ENCODE data around the gene LRIG3.
"Not testable (repeated sequence)": the region's sequence is repeated elsewhere in the genome, so short reads cannot be mapped to it uniquely, and the experiment has no call there.

LRIG3 gene

GRCh38 chr12:58901664-58902063, 18.6 kb downstream of the LRIG3 start:
- no peak for DNase-seq

- no peak for DNase-seq
Observed at GRCh38 chr12:58897969-58898368, 22.3 kb downstream of the LRIG3 start.

GRCh38 chr12:58896278-58896677, 24.0 kb downstream of the LRIG3 start:
- DNase-seq: no peak

GRCh38 chr12:58895053-58895452, 25.3 kb downstream of the LRIG3 start:
- DNase-seq: no peak

- DNase-seq: no peak
Observed at GRCh38 chr12:58894040-58894439, 26.3 kb downstream of the LRIG3 start.

GRCh38 chr12:58893495-58893894, 26.8 kb downstream of the LRIG3 start:
- DNase-seq: no peak

- DNase-seq: no peak
Observed at GRCh38 chr12:58889557-58889956, 30.7 kb downstream of the LRIG3 start.

- DNase-seq: no peak
Observed at GRCh38 chr12:58888131-58888783, 32.0 kb downstream of the LRIG3 start.

- no peak for DNase-seq
Observed at GRCh38 chr12:58887068-58887467, 33.2 kb downstream of the LRIG3 start.

- no peak for DNase-seq
Observed at GRCh38 chr12:58886474-58886873, 33.8 kb downstream of the LRIG3 start.

GRCh38 chr12:58884916-58885315, 35.4 kb downstream of the LRIG3 start:
- no peak for DNase-seq

- no peak for DNase-seq
Observed at GRCh38 chr12:58883576-58884334, 36.5 kb downstream of the LRIG3 start.

- no peak for DNase-seq
Observed at GRCh38 chr12:58882826-58883225, 37.5 kb downstream of the LRIG3 start.

GRCh38 chr12:58881816-58882215, 38.5 kb downstream of the LRIG3 start:
- no peak for DNase-seq

GRCh38 chr12:58880639-58881038, 39.7 kb downstream of the LRIG3 start:
- no peak for DNase-seq

- no peak for DNase-seq
Observed at GRCh38 chr12:58877243-58877743, 43.0 kb downstream of the LRIG3 start.

- DNase-seq: no peak
Observed at GRCh38 chr12:58873496-58873895, 46.8 kb downstream of the LRIG3 start.

- DNase-seq: no peak
Observed at GRCh38 chr12:58871556-58871955, 48.7 kb downstream of the LRIG3 start.

- DNase-seq: no peak
Observed at GRCh38 chr12:58870595-58870994, 49.7 kb downstream of the LRIG3 start.

- no peak for DNase-seq
Observed at GRCh38 chr12:58860788-58861240, 59.5 kb downstream of the LRIG3 start.

- DNase-seq: no peak
Observed at GRCh38 chr12:58860056-58860787, 60.1 kb downstream of the LRIG3 start.

- DNase-seq: no peak
Observed at GRCh38 chr12:58858030-58858429, 62.3 kb downstream of the LRIG3 start.

GRCh38 chr12:58857206-58857605, 63.1 kb downstream of the LRIG3 start:
- not testable (repeated sequence) for DNase-seq

GRCh38 chr12:58855630-58856029, 64.7 kb downstream of the LRIG3 start:
- DNase-seq: not testable (repeated sequence)
